HEK293 (cell line): Measurements from ENCODE around the gene COP1.

Experiments used
- CTCF ChIA-PET: fragments of 350-600 bp; formaldehyde crosslinking; extraction: SDS; loops from one replicate; lab custom pipeline; 2021; ENCODE audit warnings: antibody characterized with exemption; lab: Yijun Ruan, JAX
- POLR2A ChIA-PET: fragments of 300-600 bp; formaldehyde crosslinking; extraction: SDS; loops from one replicate; lab custom pipeline; 2020; ENCODE audit warnings: antibody characterized with exemption, inconsistent platforms; lab: Yijun Ruan, JAX
- H3K27ac ChIP-seq: fragments of 200-500 bp; sonication (Bioruptor generic); 2 replicates; pipeline ENCODE4 v1.5.1; 2014; ENCODE audit warnings: low read depth, low read length, control low read depth, inconsistent platforms; ENCODE audit errors: extremely low read depth
- H3K36me3 ChIP-seq, 2 experiments: fragments of 200-500 bp in 1 of 2; sonication (Bioruptor generic) in 1 of 2; 1 replicate in 1 of 2; 2 replicates in 1 of 2; pipeline ENCODE4 v1.5.1; 2014 to 2017; ENCODE audit warnings: inconsistent platforms in 2 of 2, low read length in 2 of 2; ENCODE audit not compliant: control insufficient read depth in 2 of 2, insufficient read depth in 1 of 2
- H3K4me1 ChIP-seq: fragments of 200-500 bp; sonication (Bioruptor generic); 2 replicates; pipeline ENCODE4 v1.5.1; 2014; ENCODE audit warnings: mild to moderate bottlenecking, low read length, inconsistent platforms; ENCODE audit not compliant: control insufficient read depth, insufficient read depth
- H3K4me3 ChIP-seq: 2 replicates; pipeline ENCODE4 v1.5.1; 2011; ENCODE audit warnings: low read depth, mild to moderate bottlenecking, control low read depth, low read length, moderate library complexity
- H3K9me3 ChIP-seq: fragments of 200-500 bp; sonication (Bioruptor generic); 2 replicates; pipeline ENCODE4 v1.5.1; 2014; ENCODE audit warnings: low read depth, low read length, inconsistent platforms; ENCODE audit not compliant: control insufficient read depth, insufficient read depth
- GLI4 ChIP-seq: fragments of 450-650 bp; formaldehyde crosslinking; IDR thresholded peaks from 2 replicates; pipeline ENCODE4 v1.5.1; 2016; ENCODE audit warnings: missing biosample characterization, missing genetic modification characterization
- MZF1 ChIP-seq: fragments of 450-650 bp; formaldehyde crosslinking; IDR thresholded peaks from 2 replicates; pipeline ENCODE4 v1.5.1; 2017; ENCODE audit warnings: missing biosample characterization, missing genetic modification characterization, borderline replicate concordance
- SP3 ChIP-seq: fragments of 450-650 bp; formaldehyde crosslinking; IDR thresholded peaks from 2 replicates; pipeline ENCODE4 v1.5.1; 2016; ENCODE audit warnings: missing biosample characterization, missing genetic modification characterization
- ZFP3 ChIP-seq: fragments of 450-650 bp; formaldehyde crosslinking; IDR thresholded peaks from 2 replicates; pipeline ENCODE4 v1.5.1; 2016; ENCODE audit warnings: low read depth, missing biosample characterization, missing genetic modification characterization
- ZNF175 ChIP-seq: fragments of 450-650 bp; formaldehyde crosslinking; IDR thresholded peaks from 2 replicates; pipeline ENCODE4 v1.5.1; 2016; ENCODE audit warnings: missing biosample characterization, missing genetic modification characterization
- ZNF2 ChIP-seq: fragments of 450-650 bp; formaldehyde crosslinking; IDR thresholded peaks from 2 replicates; pipeline ENCODE4 v1.5.1; 2016; ENCODE audit warnings: missing biosample characterization, missing genetic modification characterization
- ZNF239 ChIP-seq: fragments of 450-650 bp; formaldehyde crosslinking; IDR thresholded peaks from 2 replicates; pipeline ENCODE4 v1.5.1; 2016; ENCODE audit warnings: missing biosample characterization, missing genetic modification characterization
- ZNF302 ChIP-seq: fragments of 450-650 bp; formaldehyde crosslinking; IDR thresholded peaks from 2 replicates; pipeline ENCODE4 v1.5.1; 2016; ENCODE audit warnings: missing biosample characterization, missing genetic modification characterization, low read depth
- ZNF423 ChIP-seq: fragments of 450-650 bp; formaldehyde crosslinking; IDR thresholded peaks from 2 replicates; pipeline ENCODE4 v1.5.1; 2016; ENCODE audit warnings: missing biosample characterization, missing genetic modification characterization
- ZNF549 ChIP-seq: fragments of 450-650 bp; IDR thresholded peaks from 2 replicates; pipeline ENCODE4 v1.5.1; 2018; ENCODE audit warnings: missing biosample characterization, missing genetic modification characterization, mild to moderate bottlenecking, inconsistent platforms, moderate library complexity
- ZNF596 ChIP-seq: fragments of 450-650 bp; IDR thresholded peaks from 2 replicates; pipeline ENCODE4 v1.5.0; 2018; ENCODE audit warnings: missing biosample characterization, mild to moderate bottlenecking, missing genetic modification characterization, moderate library complexity
- ZNF670 ChIP-seq: fragments of 450-650 bp; formaldehyde crosslinking; IDR thresholded peaks from 2 replicates; pipeline ENCODE4 v1.5.1; 2016; ENCODE audit warnings: missing biosample characterization, missing genetic modification characterization, low read depth
- ZNF677 ChIP-seq: fragments of 450-650 bp; IDR thresholded peaks from 2 replicates; pipeline ENCODE4 v1.5.0; 2018; ENCODE audit warnings: missing biosample characterization, mild to moderate bottlenecking, missing genetic modification characterization, moderate library complexity
- TF ChIP-seq, protein P1 (sequence below): fragments of 450-650 bp; formaldehyde crosslinking; IDR thresholded peaks from 2 replicates; pipeline ENCODE4 v1.5.1; 2017; ENCODE audit warnings: missing biosample characterization, missing genetic modification characterization
- TF ChIP-seq, protein P2 (sequence below): fragments of 450-650 bp; formaldehyde crosslinking; IDR thresholded peaks from 2 replicates; pipeline ENCODE4 v1.5.1; 2016; ENCODE audit warnings: missing biosample characterization, missing genetic modification characterization
- TF ChIP-seq, protein P3 (sequence below): fragments of 450-650 bp; formaldehyde crosslinking; IDR thresholded peaks from 2 replicates; pipeline ENCODE4 v1.5.1; 2016; ENCODE audit warnings: missing biosample characterization, missing genetic modification characterization
- TF ChIP-seq, protein P4 (sequence below): fragments of 450-650 bp; formaldehyde crosslinking; conservative IDR thresholded peaks from 2 replicates; pipeline ENCODE4 v1.5.1; 2016; ENCODE audit warnings: low read depth, missing biosample characterization, missing genetic modification characterization
- TF ChIP-seq, protein P5 (sequence below): fragments of 450-650 bp; formaldehyde crosslinking; IDR thresholded peaks from 2 replicates; pipeline ENCODE4 v1.5.1; 2017; ENCODE audit warnings: missing biosample characterization, missing genetic modification characterization
- TF ChIP-seq, protein P6 (sequence below): fragments of 450-650 bp; formaldehyde crosslinking; IDR thresholded peaks from 2 replicates; pipeline ENCODE4 v1.5.1; 2017; ENCODE audit warnings: missing biosample characterization, missing genetic modification characterization

COP1 gene

DNA sequence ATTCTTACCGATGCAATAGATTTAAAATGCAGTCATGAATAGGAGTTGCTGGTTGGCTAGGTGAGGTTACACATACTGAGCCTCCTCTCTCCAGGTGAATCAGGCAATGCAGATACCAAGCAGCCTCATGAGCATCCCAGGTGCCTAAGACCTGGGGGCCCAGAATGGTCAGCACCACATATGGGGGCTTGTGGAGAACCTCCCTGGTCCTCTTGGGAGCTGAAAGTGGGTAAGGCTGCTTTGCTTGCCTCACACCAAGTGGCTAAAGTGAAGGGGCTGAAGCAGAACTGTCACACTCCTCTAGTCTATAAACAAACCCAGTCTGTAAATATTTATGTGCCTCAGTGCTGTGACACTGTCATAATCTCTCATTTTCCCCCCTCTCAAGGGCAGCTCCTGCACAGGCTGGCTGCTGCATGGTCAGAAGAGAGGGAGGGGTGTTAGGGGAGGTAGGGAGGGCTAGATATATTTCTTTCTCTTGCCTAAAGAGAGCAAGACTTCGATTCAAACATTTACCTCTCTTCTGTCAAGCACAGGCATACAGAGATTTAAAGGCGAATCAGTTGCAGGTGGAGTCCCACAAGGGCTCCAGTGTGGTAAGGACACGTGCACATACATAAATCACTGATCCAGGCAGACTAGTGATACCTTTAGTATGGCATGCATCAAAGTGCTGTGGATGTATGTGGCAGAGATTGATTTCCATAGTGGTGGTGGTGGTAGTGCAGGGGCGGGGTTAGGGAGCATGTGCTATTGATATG, 305.8 kb downstream of the COP1 start:
- CTCF ChIA-PET, result no interaction called here
- no peaks in the 10 kb centered on the region for H3K36me3 ChIP-seq
- H3K4me3 ChIP-seq, result no peak overlapping the region
- no peak overlapping the region for H3K27ac ChIP-seq
- 0 out of 2 replicates have a peak, but pooled peaks cover under 1% of the 10 kb centered on the region for H3K4me1 ChIP-seq
- POLR2A ChIA-PET, result no interaction called here
- TF ChIP-seq, protein P1, sequence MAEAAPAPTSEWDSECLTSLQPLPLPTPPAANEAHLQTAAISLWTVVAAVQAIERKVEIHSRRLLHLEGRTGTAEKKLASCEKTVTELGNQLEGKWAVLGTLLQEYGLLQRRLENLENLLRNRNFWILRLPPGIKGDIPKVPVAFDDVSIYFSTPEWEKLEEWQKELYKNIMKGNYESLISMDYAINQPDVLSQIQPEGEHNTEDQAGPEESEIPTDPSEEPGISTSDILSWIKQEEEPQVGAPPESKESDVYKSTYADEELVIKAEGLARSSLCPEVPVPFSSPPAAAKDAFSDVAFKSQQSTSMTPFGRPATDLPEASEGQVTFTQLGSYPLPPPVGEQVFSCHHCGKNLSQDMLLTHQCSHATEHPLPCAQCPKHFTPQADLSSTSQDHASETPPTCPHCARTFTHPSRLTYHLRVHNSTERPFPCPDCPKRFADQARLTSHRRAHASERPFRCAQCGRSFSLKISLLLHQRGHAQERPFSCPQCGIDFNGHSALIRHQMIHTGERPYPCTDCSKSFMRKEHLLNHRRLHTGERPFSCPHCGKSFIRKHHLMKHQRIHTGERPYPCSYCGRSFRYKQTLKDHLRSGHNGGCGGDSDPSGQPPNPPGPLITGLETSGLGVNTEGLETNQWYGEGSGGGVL (tag by site-specific recombination), result no peak
- TF ChIP-seq, protein P2, sequence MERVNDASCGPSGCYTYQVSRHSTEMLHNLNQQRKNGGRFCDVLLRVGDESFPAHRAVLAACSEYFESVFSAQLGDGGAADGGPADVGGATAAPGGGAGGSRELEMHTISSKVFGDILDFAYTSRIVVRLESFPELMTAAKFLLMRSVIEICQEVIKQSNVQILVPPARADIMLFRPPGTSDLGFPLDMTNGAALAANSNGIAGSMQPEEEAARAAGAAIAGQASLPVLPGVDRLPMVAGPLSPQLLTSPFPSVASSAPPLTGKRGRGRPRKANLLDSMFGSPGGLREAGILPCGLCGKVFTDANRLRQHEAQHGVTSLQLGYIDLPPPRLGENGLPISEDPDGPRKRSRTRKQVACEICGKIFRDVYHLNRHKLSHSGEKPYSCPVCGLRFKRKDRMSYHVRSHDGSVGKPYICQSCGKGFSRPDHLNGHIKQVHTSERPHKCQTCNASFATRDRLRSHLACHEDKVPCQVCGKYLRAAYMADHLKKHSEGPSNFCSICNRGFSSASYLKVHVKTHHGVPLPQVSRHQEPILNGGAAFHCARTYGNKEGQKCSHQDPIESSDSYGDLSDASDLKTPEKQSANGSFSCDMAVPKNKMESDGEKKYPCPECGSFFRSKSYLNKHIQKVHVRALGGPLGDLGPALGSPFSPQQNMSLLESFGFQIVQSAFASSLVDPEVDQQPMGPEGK (tag by site-specific recombination), result no peak
- TF ChIP-seq ZNF596 (no peak), ZNF549 (tag by site-specific recombination) (no peak), ZNF175 (tag by site-specific recombination) (no peak), MZF1 (tag by site-specific recombination) (no peak)
- TF ChIP-seq, protein P3, sequence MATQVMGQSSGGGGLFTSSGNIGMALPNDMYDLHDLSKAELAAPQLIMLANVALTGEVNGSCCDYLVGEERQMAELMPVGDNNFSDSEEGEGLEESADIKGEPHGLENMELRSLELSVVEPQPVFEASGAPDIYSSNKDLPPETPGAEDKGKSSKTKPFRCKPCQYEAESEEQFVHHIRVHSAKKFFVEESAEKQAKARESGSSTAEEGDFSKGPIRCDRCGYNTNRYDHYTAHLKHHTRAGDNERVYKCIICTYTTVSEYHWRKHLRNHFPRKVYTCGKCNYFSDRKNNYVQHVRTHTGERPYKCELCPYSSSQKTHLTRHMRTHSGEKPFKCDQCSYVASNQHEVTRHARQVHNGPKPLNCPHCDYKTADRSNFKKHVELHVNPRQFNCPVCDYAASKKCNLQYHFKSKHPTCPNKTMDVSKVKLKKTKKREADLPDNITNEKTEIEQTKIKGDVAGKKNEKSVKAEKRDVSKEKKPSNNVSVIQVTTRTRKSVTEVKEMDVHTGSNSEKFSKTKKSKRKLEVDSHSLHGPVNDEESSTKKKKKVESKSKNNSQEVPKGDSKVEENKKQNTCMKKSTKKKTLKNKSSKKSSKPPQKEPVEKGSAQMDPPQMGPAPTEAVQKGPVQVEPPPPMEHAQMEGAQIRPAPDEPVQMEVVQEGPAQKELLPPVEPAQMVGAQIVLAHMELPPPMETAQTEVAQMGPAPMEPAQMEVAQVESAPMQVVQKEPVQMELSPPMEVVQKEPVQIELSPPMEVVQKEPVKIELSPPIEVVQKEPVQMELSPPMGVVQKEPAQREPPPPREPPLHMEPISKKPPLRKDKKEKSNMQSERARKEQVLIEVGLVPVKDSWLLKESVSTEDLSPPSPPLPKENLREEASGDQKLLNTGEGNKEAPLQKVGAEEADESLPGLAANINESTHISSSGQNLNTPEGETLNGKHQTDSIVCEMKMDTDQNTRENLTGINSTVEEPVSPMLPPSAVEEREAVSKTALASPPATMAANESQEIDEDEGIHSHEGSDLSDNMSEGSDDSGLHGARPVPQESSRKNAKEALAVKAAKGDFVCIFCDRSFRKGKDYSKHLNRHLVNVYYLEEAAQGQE (tag by site-specific recombination), result no peak
- TF ChIP-seq, protein P4, sequence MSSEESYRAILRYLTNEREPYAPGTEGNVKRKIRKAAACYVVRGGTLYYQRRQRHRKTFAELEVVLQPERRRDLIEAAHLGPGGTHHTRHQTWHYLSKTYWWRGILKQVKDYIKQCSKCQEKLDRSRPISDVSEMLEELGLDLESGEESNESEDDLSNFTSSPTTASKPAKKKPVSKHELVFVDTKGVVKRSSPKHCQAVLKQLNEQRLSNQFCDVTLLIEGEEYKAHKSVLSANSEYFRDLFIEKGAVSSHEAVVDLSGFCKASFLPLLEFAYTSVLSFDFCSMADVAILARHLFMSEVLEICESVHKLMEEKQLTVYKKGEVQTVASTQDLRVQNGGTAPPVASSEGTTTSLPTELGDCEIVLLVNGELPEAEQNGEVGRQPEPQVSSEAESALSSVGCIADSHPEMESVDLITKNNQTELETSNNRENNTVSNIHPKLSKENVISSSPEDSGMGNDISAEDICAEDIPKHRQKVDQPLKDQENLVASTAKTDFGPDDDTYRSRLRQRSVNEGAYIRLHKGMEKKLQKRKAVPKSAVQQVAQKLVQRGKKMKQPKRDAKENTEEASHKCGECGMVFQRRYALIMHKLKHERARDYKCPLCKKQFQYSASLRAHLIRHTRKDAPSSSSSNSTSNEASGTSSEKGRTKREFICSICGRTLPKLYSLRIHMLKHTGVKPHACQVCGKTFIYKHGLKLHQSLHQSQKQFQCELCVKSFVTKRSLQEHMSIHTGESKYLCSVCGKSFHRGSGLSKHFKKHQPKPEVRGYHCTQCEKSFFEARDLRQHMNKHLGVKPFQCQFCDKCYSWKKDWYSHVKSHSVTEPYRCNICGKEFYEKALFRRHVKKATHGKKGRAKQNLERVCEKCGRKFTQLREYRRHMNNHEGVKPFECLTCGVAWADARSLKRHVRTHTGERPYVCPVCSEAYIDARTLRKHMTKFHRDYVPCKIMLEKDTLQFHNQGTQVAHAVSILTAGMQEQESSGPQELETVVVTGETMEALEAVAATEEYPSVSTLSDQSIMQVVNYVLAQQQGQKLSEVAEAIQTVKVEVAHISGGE (tag by site-specific recombination), result no peak
- H3K9me3 ChIP-seq, result no peaks in the 10 kb centered on the region

DNA sequence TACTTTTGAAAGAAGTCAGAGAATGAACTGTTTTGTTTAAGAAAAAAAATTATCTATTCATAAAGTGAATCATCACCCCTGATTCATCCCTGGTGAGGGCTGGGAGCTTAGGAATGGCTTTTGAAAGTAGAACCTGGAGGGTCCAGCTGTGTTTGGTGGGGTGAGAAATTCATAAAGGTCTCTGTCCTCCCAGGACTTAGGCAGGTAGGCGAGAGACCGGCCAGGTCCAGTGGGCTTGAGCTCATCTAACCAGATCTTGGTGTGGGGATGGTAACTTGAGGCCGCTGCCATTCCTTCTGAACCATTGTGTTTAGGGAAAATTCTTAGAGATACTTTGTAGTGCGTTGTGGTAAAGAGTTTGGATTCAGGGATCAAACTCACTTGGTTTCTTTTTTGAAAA, 306.9 kb downstream of the COP1 start:
- no peak overlapping the region for H3K4me3 ChIP-seq
- ChIA-PET POLR2A (no interaction called here), CTCF (interaction anchor here (0.5 kb wide), 1 partner anchor 284 kb away, joined by 3 read pairs; no protein-coding TSS in a partner anchor)

More for the DNA sequence above, 306.9 kb downstream of the COP1 start:
- H3K27ac ChIP-seq, result no peak overlapping the region
- H3K36me3 ChIP-seq, result no peaks in the 10 kb centered on the region
- TF ChIP-seq GLI4 (tag by site-specific recombination), result no peak
- no peak for TF ChIP-seq ZNF423 (tag by site-specific recombination)
- TF ChIP-seq ZNF677 (tag by site-specific recombination), result no peak
- TF ChIP-seq, protein P5, sequence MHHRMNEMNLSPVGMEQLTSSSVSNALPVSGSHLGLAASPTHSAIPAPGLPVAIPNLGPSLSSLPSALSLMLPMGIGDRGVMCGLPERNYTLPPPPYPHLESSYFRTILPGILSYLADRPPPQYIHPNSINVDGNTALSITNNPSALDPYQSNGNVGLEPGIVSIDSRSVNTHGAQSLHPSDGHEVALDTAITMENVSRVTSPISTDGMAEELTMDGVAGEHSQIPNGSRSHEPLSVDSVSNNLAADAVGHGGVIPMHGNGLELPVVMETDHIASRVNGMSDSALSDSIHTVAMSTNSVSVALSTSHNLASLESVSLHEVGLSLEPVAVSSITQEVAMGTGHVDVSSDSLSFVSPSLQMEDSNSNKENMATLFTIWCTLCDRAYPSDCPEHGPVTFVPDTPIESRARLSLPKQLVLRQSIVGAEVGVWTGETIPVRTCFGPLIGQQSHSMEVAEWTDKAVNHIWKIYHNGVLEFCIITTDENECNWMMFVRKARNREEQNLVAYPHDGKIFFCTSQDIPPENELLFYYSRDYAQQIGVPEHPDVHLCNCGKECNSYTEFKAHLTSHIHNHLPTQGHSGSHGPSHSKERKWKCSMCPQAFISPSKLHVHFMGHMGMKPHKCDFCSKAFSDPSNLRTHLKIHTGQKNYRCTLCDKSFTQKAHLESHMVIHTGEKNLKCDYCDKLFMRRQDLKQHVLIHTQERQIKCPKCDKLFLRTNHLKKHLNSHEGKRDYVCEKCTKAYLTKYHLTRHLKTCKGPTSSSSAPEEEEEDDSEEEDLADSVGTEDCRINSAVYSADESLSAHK, result no peak
- TF ChIP-seq ZFP3 (tag by site-specific recombination), result no peak
- no peak for TF ChIP-seq ZNF302 (tag by site-specific recombination)
- no peak for TF ChIP-seq ZNF2 (tag by site-specific recombination)
- no peak for TF ChIP-seq ZNF239 (tag by site-specific recombination)
- no peak for TF ChIP-seq ZNF670 (tag by site-specific recombination)
- TF ChIP-seq, protein P6, sequence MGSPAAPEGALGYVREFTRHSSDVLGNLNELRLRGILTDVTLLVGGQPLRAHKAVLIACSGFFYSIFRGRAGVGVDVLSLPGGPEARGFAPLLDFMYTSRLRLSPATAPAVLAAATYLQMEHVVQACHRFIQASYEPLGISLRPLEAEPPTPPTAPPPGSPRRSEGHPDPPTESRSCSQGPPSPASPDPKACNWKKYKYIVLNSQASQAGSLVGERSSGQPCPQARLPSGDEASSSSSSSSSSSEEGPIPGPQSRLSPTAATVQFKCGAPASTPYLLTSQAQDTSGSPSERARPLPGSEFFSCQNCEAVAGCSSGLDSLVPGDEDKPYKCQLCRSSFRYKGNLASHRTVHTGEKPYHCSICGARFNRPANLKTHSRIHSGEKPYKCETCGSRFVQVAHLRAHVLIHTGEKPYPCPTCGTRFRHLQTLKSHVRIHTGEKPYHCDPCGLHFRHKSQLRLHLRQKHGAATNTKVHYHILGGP, result no peak
- no peak for TF ChIP-seq SP3
- no peaks in the 10 kb centered on the region for H3K9me3 ChIP-seq
- H3K4me1 ChIP-seq, result no peaks in the 10 kb centered on the region
